HL-60 (cell line): Measurements from ENCODE around the gene POT1.

Experiments used
- DNase-seq, 2 experiments: peaks; one replicate each; pipeline ENCODE4 v3.0.0-alpha.2; 2010 to 2020; ENCODE audit warnings: low read depth in 1 of 2, low spot score in 1 of 2
- H3K27ac ChIP-seq: fragments of 250-450 bp; sonication (Bioruptor Pico); replicated peaks from 2 replicates; pipeline ENCODE4 v1.5.1; 2020; ENCODE audit warnings: mild to moderate bottlenecking, moderate library complexity
- H3K27me3 ChIP-seq: fragments of 250-450 bp; sonication (Bioruptor Pico); 2 replicates; pipeline ENCODE4 v1.5.1; 2021; ENCODE audit warnings: mild to moderate bottlenecking, moderate library complexity; ENCODE audit not compliant: insufficient read depth, poor library complexity, severe bottlenecking
- H3K4me3 ChIP-seq: replicated peaks from 2 replicates; pipeline ENCODE4 v1.5.1; 2011; ENCODE audit warnings: mild to moderate bottlenecking, control low read depth, low read length; ENCODE audit not compliant: insufficient read depth
- CTCF ChIP-seq: IDR thresholded peaks from one replicate; pipeline ENCODE4 v1.5.1; 2011; ENCODE audit warnings: low read length, control low read depth, inconsistent platforms; ENCODE audit not compliant: insufficient read depth
- GABPA ChIP-seq: IDR thresholded peaks from 2 replicates; pipeline ENCODE4 v1.6.1; 2012; ENCODE audit warnings: low read depth
- POLR2AphosphoS5 ChIP-seq: IDR thresholded peaks from 2 replicates; pipeline ENCODE4 v1.6.1; 2012; ENCODE audit warnings: low read depth
- REST ChIP-seq: IDR thresholded peaks from 2 replicates; pipeline ENCODE4 v1.6.1; 2012; ENCODE audit warnings: low read depth; ENCODE audit not compliant: insufficient replicate concordance
- SPI1 ChIP-seq: IDR thresholded peaks from 2 replicates; pipeline ENCODE4 v1.6.1; 2012; ENCODE audit warnings: low read depth, mild to moderate bottlenecking, borderline replicate concordance

Gene POT1

GRCh38 chr7:124937076-124937475 is 7.5 kb upstream of the POT1 start:
- DNase-seq = no peak
- no peak for TF ChIP-seq GABPA
- no peak for TF ChIP-seq POLR2AphosphoS5
- no peak for TF ChIP-seq CTCF
- TF ChIP-seq REST = no peak
- no peak for TF ChIP-seq SPI1

DNA sequence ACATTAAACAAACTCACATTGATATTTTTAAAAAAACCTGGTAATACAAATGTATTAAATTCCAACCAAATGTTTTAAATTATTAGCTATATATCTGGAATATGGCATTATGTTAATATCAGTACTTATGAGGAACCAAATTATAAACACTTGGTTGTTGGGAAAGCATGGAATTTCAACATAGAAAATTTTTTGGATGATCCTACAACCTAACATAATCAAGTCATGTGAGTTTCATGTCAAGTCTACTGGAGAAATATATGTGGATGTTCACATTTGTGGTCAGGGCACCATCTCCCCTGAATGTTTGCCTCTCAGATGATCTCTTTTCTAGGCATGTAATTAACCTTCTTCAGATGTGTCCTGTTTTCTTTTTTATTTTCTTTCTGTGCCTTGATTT is 5.2 kb upstream of the POT1 start:
- H3K27me3 ChIP-seq = no peaks in the 10 kb centered on the region
- H3K4me3 ChIP-seq = no peak overlapping the region
- DNase-seq = no peak
- no peak for TF ChIP-seq POLR2AphosphoS5
- no peak for TF ChIP-seq CTCF
- no peak for TF ChIP-seq SPI1
- TF ChIP-seq REST = no peak
- TF ChIP-seq GABPA = no peak
- no peak overlapping the region for H3K27ac ChIP-seq

More at GRCh38 chr7:124937076-124937475, 7.5 kb upstream of the POT1 start:
- H3K27me3 ChIP-seq = no peaks in the 10 kb centered on the region
- no peak overlapping the region for H3K4me3 ChIP-seq
- no peak overlapping the region for H3K27ac ChIP-seq

DNA sequence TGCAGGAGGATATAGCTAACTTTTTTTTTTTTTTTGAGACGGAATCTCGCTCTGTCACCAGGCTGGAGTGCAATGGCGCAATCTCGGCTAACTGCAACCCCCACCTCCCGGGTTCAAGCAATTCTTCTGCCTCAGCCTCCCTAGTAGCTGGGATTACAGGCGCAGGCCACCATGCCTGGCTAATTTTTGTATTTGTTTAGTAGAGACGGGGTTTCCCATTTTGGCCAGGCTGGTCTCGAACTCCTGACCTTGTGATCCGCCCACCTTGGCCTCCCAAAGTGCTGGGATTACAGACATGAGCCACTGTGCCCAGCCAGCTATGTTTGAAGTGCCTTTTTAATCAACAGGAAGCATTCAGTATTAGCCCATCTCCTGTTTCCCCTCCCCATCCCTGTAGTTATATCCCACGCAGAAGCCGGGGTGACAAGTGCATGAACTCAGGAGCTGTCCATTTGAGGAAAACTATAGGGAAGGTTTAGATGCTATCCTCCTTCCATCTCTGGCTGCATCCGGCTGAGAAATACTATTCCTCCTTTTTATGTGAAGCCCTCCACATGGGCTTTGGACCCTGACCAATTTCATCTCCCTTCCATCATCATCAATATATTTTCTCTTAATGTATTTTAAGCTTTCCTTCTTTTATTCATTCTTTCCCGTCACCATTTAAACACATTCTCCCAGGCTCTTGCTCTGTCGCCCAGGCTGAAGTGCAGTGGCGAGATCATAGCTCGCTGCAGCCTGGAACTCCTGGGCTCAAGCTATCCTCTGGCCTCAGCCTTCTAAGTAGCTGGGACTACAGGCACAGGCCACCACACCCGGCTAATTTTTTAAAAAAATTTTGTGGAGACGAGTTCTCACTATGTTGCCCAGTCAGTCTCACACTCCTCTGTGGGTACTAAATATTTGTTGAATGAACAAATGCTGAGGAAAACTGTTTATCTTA is 1.3 kb upstream of the POT1 start:
- no peak for DNase-seq
- Histone ChIP-seq H3K27ac (no peak overlapping the region), H3K27me3 (no peaks in the 10 kb centered on the region), H3K4me3 (no peak overlapping the region)
- TF ChIP-seq POLR2AphosphoS5 (no peak), SPI1 (no peak), REST (no peak), CTCF (no peak), GABPA (no peak)
